OCI-LY7 (cell line): Measurements from ENCODE around the gene BLVRB.
"Not testable (repeated sequence)": the region's sequence is repeated elsewhere in the genome, so short reads cannot be mapped to it uniquely, and the experiment has no call there.

Source experiments
- CTCF ChIP-seq: fragments of 200-600 bp; sonication (generic); conservative IDR thresholded peaks from 2 replicates; pipeline ENCODE4 v1.5.1; 2014; ENCODE audit warnings: mild to moderate bottlenecking, antibody characterized with exemption, low read length, moderate library complexity, mixed read lengths
- EZH2phosphoT487 ChIP-seq: fragments of 200-600 bp; sonication (generic); IDR thresholded peaks from 2 replicates; pipeline ENCODE4 v1.6.1; 2018; ENCODE audit warnings: low read depth, borderline replicate concordance, mild to moderate bottlenecking, mixed run types, antibody characterized with exemption, low read length, moderate library complexity, mixed read lengths

DNA sequence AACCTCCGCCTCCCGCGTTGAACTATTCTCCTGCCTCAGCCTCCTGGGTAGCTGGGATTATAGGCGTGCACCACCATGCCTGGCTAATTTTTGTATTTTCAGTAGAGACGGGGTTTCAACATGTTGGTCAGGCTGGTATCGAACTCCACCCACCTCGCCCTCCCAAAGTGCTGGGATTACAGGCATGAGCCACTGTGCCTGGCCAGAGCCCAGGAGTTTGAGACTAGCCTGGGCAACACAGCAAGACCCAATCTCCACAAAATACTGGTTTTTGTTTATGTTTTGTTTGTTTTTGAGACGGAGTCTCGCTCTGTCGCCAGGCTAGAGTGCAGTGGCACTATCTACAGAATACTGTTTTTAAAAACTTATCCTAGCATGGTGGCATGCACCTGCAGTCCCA is 35.3 kb downstream of the BLVRB start:
- TF ChIP-seq CTCF, EZH2phosphoT487: not testable (repeated sequence)
